Endometrial microvascular endothelial cells (primary cell): Measurements from ENCODE around the gene ZACN. TPM values are rescaled to one million over a fixed set of nuclear protein-coding genes. Genes with fewer than 3 reads are reported as not detected.

Experiments
- in situ Hi-C: cut with HindIII; loops from 2 replicates; pipeline ENCODE4 v1.10.0; 2017; ENCODE audit warnings: low sequenced_read_pairs, low pct_unique_long_range_greater_than_20kb; ENCODE audit errors: inconsistent ontology term
- total RNA-seq: library from RNA; depleted of rRNA; stranded (reverse); fragments of >200 nt; gene quantifications from one replicate; pipeline ENCODE4 v1.2.3, GENCODE V29; 2015; ENCODE audit errors: inconsistent ontology term

Gene ZACN
- total RNA-seq, 1 donor from 2014 or later, result not detected

GRCh38 chr17:76079956-76080767 lies 1.2 kb downstream of the ZACN start:
- in situ Hi-C loops, result no loop called here

GRCh38 chr17:76080768-76081287 lies 1.8 kb downstream of the ZACN start:
- in situ Hi-C loops, result no loop called here

GRCh38 chr17:76081295-76082210 lies 2.6 kb downstream of the ZACN start:
- in situ Hi-C loops, result no loop called here

GRCh38 chr17:76082326-76083251 lies 3.6 kb downstream of the ZACN start:
- in situ Hi-C loops, result no loop called here

GRCh38 chr17:76083536-76084182 lies 4.7 kb downstream of the ZACN start:
- in situ Hi-C loops, result no loop called here

GRCh38 chr17:76085066-76085730 lies 6.2 kb downstream of the ZACN start:
- in situ Hi-C loops, result no loop called here

- in situ Hi-C loops, result no loop called here
These were observed 6.9 kb downstream of the ZACN start for GRCh38 chr17:76085731-76086366.

- in situ Hi-C loops, result no loop called here
These were observed 7.4 kb downstream of the ZACN start for GRCh38 chr17:76086384-76086783.

- in situ Hi-C loops, result no loop called here
These were observed 8.5 kb downstream of the ZACN start for GRCh38 chr17:76087531-76087930.

GRCh38 chr17:76088041-76088867 lies 9.3 kb downstream of the ZACN start:
- in situ Hi-C loops, result no loop called here

- in situ Hi-C loops, result no loop called here
These were observed 10.0 kb downstream of the ZACN start for GRCh38 chr17:76088868-76089576.

- in situ Hi-C loops, result no loop called here
These were observed 10.9 kb downstream of the ZACN start for GRCh38 chr17:76089680-76090516.

GRCh38 chr17:76090517-76091129 lies 11.6 kb downstream of the ZACN start:
- in situ Hi-C loops, result no loop called here

GRCh38 chr17:76091526-76092286 lies 12.7 kb downstream of the ZACN start:
- in situ Hi-C loops, result no loop called here
